HCT116 (cell line): ENCODE results near the gene DLG2. TPM values are rescaled to one million over a fixed set of nuclear protein-coding genes. Genes with fewer than 3 reads are reported as not detected.

ENCODE experiments used
- ATAC-seq: fragments of 200-7000 bp; cut with Tn5 transposase; 2 replicates; pipeline ENCODE4 v1.9.1; 2020; ENCODE audit warnings: mild to moderate bottlenecking, moderate library complexity
- BruUV-seq: library from RNA; stranded (reverse); fragments of 400-500 nt; replicated peaks from 2 replicates; lab custom pipeline; 2021; lab: Mats Ljungman, UMichigan
- CTCF ChIA-PET: fragments of 300-600 bp; sonication (Branson Sonifier 250); formaldehyde crosslinking; loops from one replicate; lab custom pipeline; 2021; ENCODE audit warnings: antibody characterized with exemption; lab: Charles Lee
- POLR2A ChIA-PET: fragments of 300-600, 350-600 bp; sonication (Branson Sonifier 250); formaldehyde crosslinking; loops from one replicate; lab custom pipeline; 2021; ENCODE audit warnings: antibody characterized with exemption; lab: Charles Lee
- RAD21 ChIA-PET, 2 experiments: fragments of 300-600 bp; sonication (Branson Sonifier 250); formaldehyde crosslinking; loops; one replicate each; lab custom pipeline; 2023; ENCODE audit warnings: low total read pairs in 2 of 2; ENCODE audit not compliant: uncharacterized antibody in 2 of 2, unreplicated experiment in 2 of 2, low non-redundant PET in 1 of 2; lab: Charles Lee
- DNase-seq: peaks from one replicate; pipeline ENCODE4 v3.0.0-alpha.2; 2010; ENCODE audit warnings: low read depth, low spot score
- H2AFZ ChIP-seq: fragments of 200-600 bp; shearing (Covaris generic), sonication (generic); 2 replicates; pipeline ENCODE4 v1.6.1; 2017; ENCODE audit warnings: low read depth, mixed run types, mixed read lengths, antibody characterized with exemption, low read length; ENCODE audit not compliant: poor library complexity, severe bottlenecking
- H3K27ac ChIP-seq: 2 replicates; pipeline ENCODE4 v1.5.1; 2012; ENCODE audit warnings: low read depth, low read length
- H3K27me3 ChIP-seq: fragments of 200-600 bp; sonication (generic); 2 replicates; pipeline ENCODE4 v1.6.1; 2016; ENCODE audit warnings: mixed run types, low read length, mixed read lengths; ENCODE audit not compliant: insufficient read depth
- H3K36me3 ChIP-seq, 2 experiments: fragments of 200-500 bp in 1 of 2; fragments of 200-600 bp in 1 of 2; sonication (Bioruptor generic) in 1 of 2; sonication (generic) in 1 of 2; 2 replicates each; pipeline versions ENCODE4 v1.5.1 to v1.6.1; 2014 to 2016; ENCODE audit warnings: low read length in 2 of 2, inconsistent platforms in 1 of 2, mixed read lengths in 1 of 2, mixed run types in 1 of 2; ENCODE audit not compliant: insufficient read depth in 2 of 2, control insufficient read depth in 1 of 2
- H3K4me1 ChIP-seq, 2 experiments: fragments of 200-600 bp in 1 of 2; sonication (generic) in 1 of 2; 2 replicates each; pipeline versions ENCODE4 v1.5.1 to v1.6.1; 2012 to 2017; ENCODE audit warnings: low read length in 2 of 2, inconsistent platforms in 1 of 2, mild to moderate bottlenecking in 1 of 2, mixed read lengths in 1 of 2, mixed run types in 1 of 2, moderate library complexity in 1 of 2; ENCODE audit not compliant: insufficient read depth in 2 of 2, control insufficient read depth in 1 of 2
- H3K4me2 ChIP-seq: fragments of 200-600 bp; sonication (generic); 2 replicates; pipeline ENCODE4 v1.6.1; 2017; ENCODE audit warnings: mixed run types, low read length, mixed read lengths
- H3K4me3 ChIP-seq, 2 experiments: fragments of 200-600 bp in 1 of 2; sonication (generic) in 1 of 2; replicated peaks in 1 of 2; 2 replicates each; pipeline ENCODE4 v1.5.1; 2011 to 2016; ENCODE audit warnings: low read length in 2 of 2, control low read depth in 1 of 2, low read depth in 1 of 2, mild to moderate bottlenecking in 1 of 2, mixed read lengths in 1 of 2, mixed run types in 1 of 2
- H3K79me2 ChIP-seq: fragments of 200-600 bp; sonication (generic); 2 replicates; pipeline ENCODE4 v1.6.1; 2017; ENCODE audit warnings: mild to moderate bottlenecking, mixed run types, low read length, moderate library complexity, mixed read lengths; ENCODE audit not compliant: insufficient read depth
- H3K9ac ChIP-seq: fragments of 200-600 bp; sonication (generic); 2 replicates; pipeline ENCODE4 v1.6.1; 2016; ENCODE audit warnings: low read length, mixed read lengths
- H3K9me2 ChIP-seq: fragments of 200-600 bp; sonication (generic), shearing (Covaris generic); 2 replicates; pipeline ENCODE4 v1.6.1; 2017; ENCODE audit warnings: mixed run types, mild to moderate bottlenecking, moderate library complexity; ENCODE audit not compliant: insufficient read depth
- H3K9me3 ChIP-seq, 2 experiments: fragments of 200-500 bp in 1 of 2; fragments of 200-600 bp in 1 of 2; sonication (Bioruptor generic) in 1 of 2; sonication (generic) in 1 of 2; 2 replicates each; pipeline ENCODE4 v1.6.1; 2014 to 2017; ENCODE audit warnings: low read length in 2 of 2, mixed read lengths in 2 of 2, inconsistent platforms in 1 of 2, low read depth in 1 of 2, mild to moderate bottlenecking in 1 of 2, mixed run types in 1 of 2, moderate library complexity in 1 of 2; ENCODE audit not compliant: control insufficient read depth in 1 of 2, insufficient read depth in 1 of 2
- H4K20me1 ChIP-seq: fragments of 200-600 bp; sonication (generic), shearing (Covaris generic); 2 replicates; pipeline ENCODE4 v1.6.1; 2017; ENCODE audit warnings: mixed run types, mild to moderate bottlenecking, moderate library complexity; ENCODE audit not compliant: insufficient read depth
- CBX3 ChIP-seq: IDR thresholded peaks from 2 replicates; pipeline ENCODE4 v1.6.1; 2012; ENCODE audit warnings: low read depth
- CTCF ChIP-seq, 3 experiments: fragments of 200-600 bp in 1 of 3; sonication (generic) in 1 of 3; IDR thresholded peaks in 2 of 3; conservative IDR thresholded peaks in 1 of 3; 2 replicates each; pipeline ENCODE4 v1.5.1; 2012 to 2017; ENCODE audit warnings: low read depth in 2 of 3, low read length in 2 of 3, antibody characterized with exemption in 1 of 3, borderline replicate concordance in 1 of 3, control low read depth in 1 of 3, mild to moderate bottlenecking in 1 of 3, mixed read lengths in 1 of 3, mixed run types in 1 of 3, moderate library complexity in 1 of 3; ENCODE audit not compliant: insufficient read depth in 1 of 3
- EGR1 ChIP-seq: IDR thresholded peaks from 2 replicates; pipeline ENCODE4 v1.6.1; 2012; ENCODE audit warnings: low read depth
- ELF1 ChIP-seq: IDR thresholded peaks from 2 replicates; pipeline ENCODE4 v1.6.1; 2012; ENCODE audit warnings: low read depth, borderline replicate concordance
- EZH2 ChIP-seq: fragments of 200-600 bp; sonication (generic); IDR thresholded peaks from 2 replicates; pipeline ENCODE4 v1.6.1; 2017; ENCODE audit warnings: antibody characterized with exemption, mixed run types
- EZH2phosphoT487 ChIP-seq: fragments of 200-600 bp; IDR thresholded peaks from 2 replicates; pipeline ENCODE4 v1.6.1; 2018; ENCODE audit warnings: antibody characterized with exemption, borderline replicate concordance
- FOSL1 ChIP-seq: IDR thresholded peaks from 2 replicates; pipeline ENCODE4 v1.6.1; 2012; ENCODE audit warnings: low read depth
- MAX ChIP-seq: IDR thresholded peaks from 2 replicates; pipeline ENCODE4 v1.6.1; 2012
- POLR2A ChIP-seq: IDR thresholded peaks from 2 replicates; pipeline ENCODE4 v1.7.0; 2011; ENCODE audit warnings: borderline replicate concordance; ENCODE audit not compliant: insufficient read depth, insufficient read length; ENCODE audit errors: extremely low read depth
- POLR2AphosphoS5 ChIP-seq: IDR thresholded peaks from 2 replicates; pipeline ENCODE4 v1.6.1; 2011; ENCODE audit warnings: mild to moderate bottlenecking, low read depth, low read length, moderate library complexity
- RAD21 ChIP-seq: IDR thresholded peaks from 2 replicates; pipeline ENCODE4 v1.6.1; 2012; ENCODE audit warnings: low read depth, mild to moderate bottlenecking
- REST ChIP-seq: IDR thresholded peaks from 2 replicates; pipeline ENCODE4 v1.6.1; 2012; ENCODE audit warnings: low read depth
- SIN3A ChIP-seq: IDR thresholded peaks from 2 replicates; pipeline ENCODE4 v1.6.1; 2012; ENCODE audit warnings: low read depth
- SP1 ChIP-seq: IDR thresholded peaks from 2 replicates; pipeline ENCODE4 v1.6.1; 2012; ENCODE audit warnings: low read depth
- TCF7L2 ChIP-seq: IDR thresholded peaks from 2 replicates; pipeline ENCODE4 v1.7.0; 2011; ENCODE audit warnings: borderline replicate concordance, inconsistent platforms; ENCODE audit not compliant: insufficient read depth, insufficient read length; ENCODE audit errors: extremely low read depth
- YY1 ChIP-seq: IDR thresholded peaks from 2 replicates; pipeline ENCODE4 v1.6.1; 2011; ENCODE audit warnings: low read length, low read depth, moderate library complexity, mild to moderate bottlenecking; ENCODE audit not compliant: insufficient replicate concordance; ENCODE audit errors: extremely low read depth
- ZFX ChIP-seq: fragments of 450-650 bp; IDR thresholded peaks from 2 replicates; pipeline ENCODE4 v1.6.1; 2017
- ZNF274 ChIP-seq: fragments of 200-500 bp; sonication (Bioruptor generic); IDR thresholded peaks from 2 replicates; pipeline ENCODE4 v1.6.1; 2014; ENCODE audit warnings: mild to moderate bottlenecking, low read depth, low read length, inconsistent platforms
- intact Hi-C: fragments of 100-400 bp; cut with micrococcal nuclease; formaldehyde crosslinking; loops from 2 replicates; pipeline ENCODE4 v1.10.0; 2022
- total RNA-seq: library from RNA; stranded (reverse); gene quantifications from one replicate; pipeline ENCODE4 v1.2.1, GENCODE V29; 2021; ENCODE audit not compliant: unreplicated experiment

The DLG2 gene
- total RNA-seq, 1 experiment from 2014 or later = 2.4 TPM

DNA sequence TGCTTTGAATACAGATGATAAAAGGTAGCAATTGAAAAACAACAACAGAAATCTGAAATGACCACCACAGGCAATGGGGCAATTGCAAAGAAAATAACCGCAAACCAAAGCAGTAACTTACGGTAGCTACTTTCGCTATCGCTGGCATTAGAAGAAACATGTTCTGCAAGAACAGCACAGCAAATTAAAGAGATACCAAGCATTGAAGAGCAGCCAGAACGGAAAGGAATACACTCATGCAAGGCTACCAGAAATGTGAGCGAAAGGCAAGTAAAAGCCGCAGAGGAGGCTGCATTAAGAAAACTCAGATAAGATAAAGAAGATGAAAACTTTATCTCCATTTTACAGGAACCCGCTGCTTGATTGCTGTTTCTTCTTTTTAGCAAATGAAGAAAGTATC, 2146.9 kb downstream of the DLG2 start:
- ChIA-PET RAD21 (no interaction called here), POLR2A (no interaction called here), CTCF (no interaction called here)
- no peak overlapping the region for H3K27ac ChIP-seq
- no peaks in the 10 kb centered on the region for H3K9me3 ChIP-seq
- no peak for DNase-seq
- TF ChIP-seq ZNF274 = no peak
- no peak for TF ChIP-seq REST
- no peak for TF ChIP-seq CBX3
- no peaks in the 10 kb centered on the region for H3K79me2 ChIP-seq
- no peaks in the 10 kb centered on the region for H4K20me1 ChIP-seq
- no peak overlapping the region for H2AFZ ChIP-seq
- no peak for ATAC-seq
- no peaks in the 10 kb centered on the region for H3K4me1 ChIP-seq
- no peak overlapping the region for H3K9ac ChIP-seq
- no peak overlapping the region for H3K4me3 ChIP-seq
- H3K9me2 ChIP-seq = no peaks in the 10 kb centered on the region
- intact Hi-C loops = no loop called here
- no TSS peak for BruUV-seq
- H3K36me3 ChIP-seq = no peaks in the 10 kb centered on the region
- H3K4me2 ChIP-seq = no peak overlapping the region
- peaks cover 49% of the 10 kb centered on the region for H3K27me3 ChIP-seq

GRCh38 chr11:83477772-83478171, 2149.4 kb downstream of the DLG2 start:
- H3K4me2 ChIP-seq = no peak overlapping the region
- peaks cover 32% of the 10 kb centered on the region for H3K27me3 ChIP-seq
- BruUV-seq = no TSS peak
- H3K4me1 ChIP-seq = no peaks in the 10 kb centered on the region
- no peak overlapping the region for H3K27ac ChIP-seq
- no peak overlapping the region for H3K9ac ChIP-seq
- CTCF ChIA-PET = no interaction called here
- no peaks in the 10 kb centered on the region for H3K9me3 ChIP-seq
- H3K9me2 ChIP-seq = no peaks in the 10 kb centered on the region
- POLR2A ChIA-PET = no interaction called here
- RAD21 ChIA-PET = no interaction called here
- no peaks in the 10 kb centered on the region for H3K36me3 ChIP-seq
- intact Hi-C loops = no loop called here
- H4K20me1 ChIP-seq = no peaks in the 10 kb centered on the region
- ATAC-seq (no peak), DNase-seq (no peak)
- H2AFZ ChIP-seq = no peak overlapping the region
- TF ChIP-seq ZFX (no peak), MAX (no peak), YY1 (no peak), RAD21 (no peak), EZH2phosphoT487 (no peak), POLR2AphosphoS5 (no peak), ELF1 (no peak), POLR2A (no peak), EZH2 (no peak), FOSL1 (no peak), CBX3 (no peak), EGR1 (no peak), TCF7L2 (no peak), CTCF (IDR thresholded peaks at IDR 0.05 in 2 of 3, conservative IDR thresholded peaks at IDR 0.05 in 1 of 3; ENCODE audit: borderline replicate concordance in 1 of 3, insufficient read depth in 1 of 3, low read depth in 2 of 3, low read length in 2 of 3) (no peak), SP1 (no peak), SIN3A (no peak)
- no peak overlapping the region for H3K4me3 ChIP-seq
- no peaks in the 10 kb centered on the region for H3K79me2 ChIP-seq
